Measurements from ENCODE around the gene TSPAN7. TPM values are rescaled to one million over a fixed set of nuclear protein-coding genes. Genes with fewer than 3 reads are reported as not detected.

Gene TSPAN7
- total and polyA plus RNA-seq, 9 donors = 70.0 to 132 (median 106) TPM

DNA sequence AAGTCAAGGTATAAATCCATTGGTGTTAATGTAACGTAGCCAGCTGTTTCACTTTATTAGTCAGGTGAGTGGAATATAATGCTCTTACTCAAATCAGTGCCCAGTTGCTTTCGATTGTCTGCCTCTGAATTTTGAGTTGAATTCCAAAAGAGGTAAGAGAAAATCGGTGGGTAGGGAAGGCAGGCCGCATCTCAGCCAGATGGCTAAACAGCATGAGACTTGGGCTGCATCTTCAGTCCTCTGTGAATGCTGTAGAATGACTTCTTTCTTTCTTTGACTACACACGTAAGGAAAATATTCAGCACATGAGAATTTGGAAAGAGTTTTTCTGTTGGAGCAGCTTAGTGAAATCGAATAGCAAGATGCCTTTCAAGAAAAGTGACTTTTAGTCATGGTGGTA, 49.5 kb downstream of the TSPAN7 start:
- no peak overlapping the region for H3K27ac ChIP-seq (ENCODE audit: low read length)
- 64% methylated on average over 5 of the region's 6 CpGs for WGBS (ENCODE audit: insufficient coverage)
- peaks cover 13% of the 10 kb centered on the region for H3K27me3 ChIP-seq (ENCODE audit: control insufficient read depth, insufficient read depth, low read length)
- H3K4me1 ChIP-seq (ENCODE audit: control insufficient read depth, insufficient read depth, low read length) = no peaks in the 10 kb centered on the region
- H3K9me3 ChIP-seq (replicated peaks; ENCODE audit: control insufficient read depth, low read depth, low read length) = no peaks in the 10 kb centered on the region
- no peak for DNase-seq
- H3K4me3 ChIP-seq (ENCODE audit: low read length) = no peak overlapping the region
- H3K36me3 ChIP-seq (ENCODE audit: control insufficient read depth, insufficient read depth, low read length) = no peaks in the 10 kb centered on the region

DNA sequence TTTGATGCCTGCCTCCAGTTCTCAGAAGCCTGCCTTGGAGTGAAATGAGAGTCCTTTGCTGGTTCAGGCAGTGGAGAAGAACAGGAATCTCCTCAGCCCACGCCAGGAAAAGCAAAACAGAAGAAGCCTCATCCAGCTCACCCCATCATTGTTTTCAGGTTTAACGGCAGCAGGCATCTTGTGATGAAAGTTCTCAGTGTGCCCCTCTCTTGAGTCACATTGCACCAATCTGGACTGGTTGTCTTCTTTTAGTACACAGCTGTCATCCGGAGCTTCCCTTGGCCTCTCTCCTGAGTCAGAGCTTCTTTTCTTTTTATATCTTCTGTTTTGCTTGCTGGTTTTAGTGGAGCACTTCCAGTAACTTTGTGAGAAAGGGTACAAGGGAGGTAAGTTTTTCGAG, 50.9 kb downstream of the TSPAN7 start:
- Histone ChIP-seq H3K27ac (ENCODE audit: low read length) (peak overlapping the region; percentile 45), H3K9me3 (replicated peaks; ENCODE audit: control insufficient read depth, low read depth, low read length) (no peaks in the 10 kb centered on the region), H3K4me1 (ENCODE audit: control insufficient read depth, insufficient read depth, low read length) (no peaks in the 10 kb centered on the region), H3K27me3 (ENCODE audit: control insufficient read depth, insufficient read depth, low read length) (peaks cover 18% of the 10 kb centered on the region), H3K36me3 (ENCODE audit: control insufficient read depth, insufficient read depth, low read length) (no peaks in the 10 kb centered on the region), H3K4me3 (ENCODE audit: low read length) (no peak overlapping the region)
- WGBS (ENCODE audit: insufficient coverage) = 70% methylated on average over 2 of the region's 4 CpGs
- DNase-seq = peak; percentile 33

- Histone ChIP-seq H3K27ac (ENCODE audit: low read length) (no peak overlapping the region), H3K9me3 (replicated peaks; ENCODE audit: control insufficient read depth, low read depth, low read length) (no peaks in the 10 kb centered on the region), H3K4me1 (ENCODE audit: control insufficient read depth, insufficient read depth, low read length) (no peaks in the 10 kb centered on the region), H3K27me3 (ENCODE audit: control insufficient read depth, insufficient read depth, low read length) (peaks cover 22% of the 10 kb centered on the region), H3K36me3 (ENCODE audit: control insufficient read depth, insufficient read depth, low read length) (no peaks in the 10 kb centered on the region), H3K4me3 (ENCODE audit: low read length) (no peak overlapping the region)
- no CpG with 5 or more reads among the region's 2 CpGs for WGBS (ENCODE audit: insufficient coverage)
- no peak for DNase-seq
These were observed 53.1 kb downstream of the TSPAN7 start for GRCh38 chrX:38614485-38614884.

DNA sequence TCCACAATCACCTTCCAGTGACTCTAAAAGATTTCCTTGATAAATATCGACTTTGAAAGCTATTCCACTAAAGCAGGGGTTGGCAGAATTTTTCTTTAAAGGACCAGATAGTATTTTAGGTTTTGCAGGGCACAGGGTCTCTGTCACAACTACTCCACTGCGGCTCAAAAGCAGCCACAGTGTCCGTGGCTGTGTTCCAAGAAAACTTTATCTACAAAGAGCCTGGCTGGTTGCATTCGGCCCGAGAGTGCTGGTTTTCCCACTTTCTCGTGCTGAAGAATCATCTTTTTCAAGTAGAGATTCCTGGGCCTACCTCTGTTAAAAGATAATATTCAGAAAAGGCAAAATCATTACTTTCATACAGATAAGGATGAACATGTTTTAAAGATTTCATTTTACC, 55.6 kb downstream of the TSPAN7 start:
- Histone ChIP-seq H3K9me3 (replicated peaks; ENCODE audit: control insufficient read depth, low read depth, low read length) (no peaks in the 10 kb centered on the region), H3K27ac (ENCODE audit: low read length) (no peak overlapping the region), H3K36me3 (ENCODE audit: control insufficient read depth, insufficient read depth, low read length) (no peaks in the 10 kb centered on the region), H3K27me3 (ENCODE audit: control insufficient read depth, insufficient read depth, low read length) (peaks cover 22% of the 10 kb centered on the region), H3K4me3 (ENCODE audit: low read length) (no peak overlapping the region), H3K4me1 (ENCODE audit: control insufficient read depth, insufficient read depth, low read length) (no peaks in the 10 kb centered on the region)
- DNase-seq = no peak
- WGBS (ENCODE audit: insufficient coverage) = no CpG with 5 or more reads among the region's 6 CpGs

- H3K36me3 ChIP-seq (ENCODE audit: control insufficient read depth, insufficient read depth, low read length) = no peaks in the 10 kb centered on the region
- H3K9me3 ChIP-seq (replicated peaks; ENCODE audit: control insufficient read depth, low read depth, low read length) = no peaks in the 10 kb centered on the region
- no peaks in the 10 kb centered on the region for H3K4me1 ChIP-seq (ENCODE audit: control insufficient read depth, insufficient read depth, low read length)
- peaks cover 24% of the 10 kb centered on the region for H3K27me3 ChIP-seq (ENCODE audit: control insufficient read depth, insufficient read depth, low read length)
- H3K27ac ChIP-seq (ENCODE audit: low read length) = no peak overlapping the region
- H3K4me3 ChIP-seq (ENCODE audit: low read length) = no peak overlapping the region
- 45% methylated on average over 2 of the region's 5 CpGs for WGBS (ENCODE audit: insufficient coverage)
- peak; percentile 17 for DNase-seq
These were observed 56.8 kb downstream of the TSPAN7 start for GRCh38 chrX:38618180-38618579.

DNA sequence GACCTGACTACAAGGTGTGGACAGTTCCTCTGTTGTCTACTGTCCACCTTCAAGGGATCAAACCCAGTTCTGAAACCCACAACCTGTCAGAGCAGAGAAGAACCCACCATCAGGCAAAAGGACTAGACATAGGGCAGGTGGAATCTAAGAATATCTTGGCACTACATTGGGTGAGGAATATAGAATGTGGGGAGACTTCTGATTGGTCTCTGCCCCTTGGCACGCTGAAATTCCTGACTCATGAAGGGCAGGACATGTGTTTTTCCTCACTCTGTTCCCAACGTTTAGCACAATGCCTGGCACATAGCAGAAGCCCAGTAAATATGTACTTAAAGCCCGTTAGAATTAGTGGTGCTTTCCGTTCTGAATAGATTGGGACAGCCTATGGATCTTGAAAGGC, 59.3 kb downstream of the TSPAN7 start:
- Histone ChIP-seq H3K27me3 (ENCODE audit: control insufficient read depth, insufficient read depth, low read length) (peaks cover 19% of the 10 kb centered on the region), H3K4me3 (ENCODE audit: low read length) (no peak overlapping the region), H3K9me3 (replicated peaks; ENCODE audit: control insufficient read depth, low read depth, low read length) (no peaks in the 10 kb centered on the region), H3K4me1 (ENCODE audit: control insufficient read depth, insufficient read depth, low read length) (no peaks in the 10 kb centered on the region), H3K36me3 (ENCODE audit: control insufficient read depth, insufficient read depth, low read length) (no peaks in the 10 kb centered on the region), H3K27ac (ENCODE audit: low read length) (no peak overlapping the region)
- WGBS (ENCODE audit: insufficient coverage) = 70% methylated on average over 2 of the region's 4 CpGs
- no peak for DNase-seq

DNA sequence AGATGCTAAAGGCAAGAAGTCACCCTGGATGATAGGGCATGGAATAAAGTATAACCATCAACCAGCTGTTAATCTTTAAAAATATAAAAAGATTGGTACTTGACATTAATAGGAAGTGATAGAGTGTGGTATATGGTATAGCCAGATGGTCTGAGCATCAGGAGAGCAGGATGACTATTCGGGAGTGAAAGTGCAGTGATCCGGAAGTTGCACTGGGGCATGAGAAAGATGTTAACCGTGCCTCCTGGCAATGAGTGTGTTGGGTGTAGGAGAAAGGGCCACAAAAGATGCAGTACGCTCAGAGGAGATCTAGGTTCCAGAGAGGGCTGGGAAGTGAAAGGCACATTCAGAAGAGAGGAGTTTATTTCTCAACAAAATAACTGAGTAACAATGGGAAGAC, 65.0 kb downstream of the TSPAN7 start:
- no peaks in the 10 kb centered on the region for H3K9me3 ChIP-seq (replicated peaks; ENCODE audit: control insufficient read depth, low read depth, low read length)
- 57% methylated on average over 3 of the region's 4 CpGs for WGBS (ENCODE audit: insufficient coverage)
- no peaks in the 10 kb centered on the region for H3K36me3 ChIP-seq (ENCODE audit: control insufficient read depth, insufficient read depth, low read length)
- DNase-seq = no peak
- H3K4me3 ChIP-seq (ENCODE audit: low read length) = no peak overlapping the region
- no peaks in the 10 kb centered on the region for H3K4me1 ChIP-seq (ENCODE audit: control insufficient read depth, insufficient read depth, low read length)
- H3K27ac ChIP-seq (ENCODE audit: low read length) = no peak overlapping the region
- peaks cover 13% of the 10 kb centered on the region for H3K27me3 ChIP-seq (ENCODE audit: control insufficient read depth, insufficient read depth, low read length)

GRCh38 chrX:38627683-38628082, 66.3 kb downstream of the TSPAN7 start:
- Histone ChIP-seq H3K27me3 (ENCODE audit: control insufficient read depth, insufficient read depth, low read length) (peaks cover 7% of the 10 kb centered on the region), H3K36me3 (ENCODE audit: control insufficient read depth, insufficient read depth, low read length) (no peaks in the 10 kb centered on the region), H3K9me3 (replicated peaks; ENCODE audit: control insufficient read depth, low read depth, low read length) (no peaks in the 10 kb centered on the region), H3K27ac (ENCODE audit: low read length) (no peak overlapping the region), H3K4me1 (ENCODE audit: control insufficient read depth, insufficient read depth, low read length) (no peaks in the 10 kb centered on the region), H3K4me3 (ENCODE audit: low read length) (no peak overlapping the region)
- DNase-seq = no peak

GRCh38 chrX:38628587-38628986, 67.2 kb downstream of the TSPAN7 start:
- Histone ChIP-seq H3K4me3 (ENCODE audit: low read length) (no peak overlapping the region), H3K27me3 (ENCODE audit: control insufficient read depth, insufficient read depth, low read length) (peaks cover 7% of the 10 kb centered on the region), H3K27ac (ENCODE audit: low read length) (no peak overlapping the region), H3K4me1 (ENCODE audit: control insufficient read depth, insufficient read depth, low read length) (no peaks in the 10 kb centered on the region), H3K9me3 (replicated peaks; ENCODE audit: control insufficient read depth, low read depth, low read length) (no peaks in the 10 kb centered on the region), H3K36me3 (ENCODE audit: control insufficient read depth, insufficient read depth, low read length) (no peaks in the 10 kb centered on the region)
- no peak for DNase-seq

DNA sequence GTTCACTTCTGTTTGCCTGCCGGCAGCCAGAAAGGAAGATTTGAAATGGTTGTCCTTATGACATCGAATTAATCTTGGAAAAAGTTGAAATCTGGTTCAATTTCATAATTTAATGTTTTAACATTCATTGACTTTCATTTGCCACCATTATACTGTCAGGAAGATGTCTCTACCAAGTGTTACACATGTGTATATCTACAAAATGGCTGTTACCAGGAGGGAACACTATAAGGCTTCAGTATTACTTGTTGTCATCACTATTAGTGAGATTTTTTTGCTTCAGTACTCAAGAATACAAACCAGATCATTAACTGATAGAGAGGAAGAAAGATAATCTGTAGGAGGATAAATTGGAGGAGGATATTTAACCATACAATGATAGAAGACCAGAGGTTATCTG, 71.2 kb downstream of the TSPAN7 start:
- H3K27ac ChIP-seq (ENCODE audit: low read length) = no peak overlapping the region
- WGBS (ENCODE audit: insufficient coverage) = no CpG with 5 or more reads among the region's 2 CpGs

GRCh38 chrX:38634665-38635064, 73.3 kb downstream of the TSPAN7 start:
- no CpG with 5 or more reads among the region's 2 CpGs for WGBS (ENCODE audit: insufficient coverage)
- H3K4me3 ChIP-seq (ENCODE audit: low read length) = no peak overlapping the region
- peaks cover 7% of the 10 kb centered on the region for H3K4me1 ChIP-seq (ENCODE audit: control insufficient read depth, insufficient read depth, low read length)
- H3K27ac ChIP-seq (ENCODE audit: low read length) = no peak overlapping the region
- DNase-seq = no peak
- H3K27me3 ChIP-seq (ENCODE audit: control insufficient read depth, insufficient read depth, low read length) = peaks cover 10% of the 10 kb centered on the region
- H3K9me3 ChIP-seq (replicated peaks; ENCODE audit: control insufficient read depth, low read depth, low read length) = no peaks in the 10 kb centered on the region
- no peaks in the 10 kb centered on the region for H3K36me3 ChIP-seq (ENCODE audit: control insufficient read depth, insufficient read depth, low read length)

More for the DNA sequence above, 71.2 kb downstream of the TSPAN7 start:
- no peaks in the 10 kb centered on the region for H3K9me3 ChIP-seq (replicated peaks; ENCODE audit: control insufficient read depth, low read depth, low read length)
- peaks cover 13% of the 10 kb centered on the region for H3K27me3 ChIP-seq (ENCODE audit: control insufficient read depth, insufficient read depth, low read length)
- peaks cover 6% of the 10 kb centered on the region for H3K4me1 ChIP-seq (ENCODE audit: control insufficient read depth, insufficient read depth, low read length)
- H3K4me3 ChIP-seq (ENCODE audit: low read length) = no peak overlapping the region
- no peak for DNase-seq
- no peaks in the 10 kb centered on the region for H3K36me3 ChIP-seq (ENCODE audit: control insufficient read depth, insufficient read depth, low read length)
